ENCODE measurements around the gene GSC2.

Gene GSC2

GRCh38 chr22:19126309-19127273 is 23.5 kb downstream of the GSC2 start:
- in situ Hi-C loops (cut with MboI; ENCODE audit: low pct_unique_long_range_greater_than_20kb, low sequenced_read_pairs) = no loop called here
- DNase-seq = no peak

- in situ Hi-C loops (cut with MboI; ENCODE audit: low pct_unique_long_range_greater_than_20kb, low sequenced_read_pairs) = no loop called here
Measured at GRCh38 chr22:19125474-19126308, 24.4 kb downstream of the GSC2 start.

GRCh38 chr22:19125011-19125410 is 25.1 kb downstream of the GSC2 start:
- in situ Hi-C loops (cut with MboI; ENCODE audit: low pct_unique_long_range_greater_than_20kb, low sequenced_read_pairs) = no loop called here
- no peak for DNase-seq

More at GRCh38 chr22:19125474-19126308, 24.4 kb downstream of the GSC2 start:
- no peak for DNase-seq

GRCh38 chr22:19124377-19124776 is 25.7 kb downstream of the GSC2 start:
- in situ Hi-C loops (cut with MboI; ENCODE audit: low pct_unique_long_range_greater_than_20kb, low sequenced_read_pairs) = no loop called here
- no peak for DNase-seq

- no peak for DNase-seq
- in situ Hi-C loops (cut with MboI; ENCODE audit: low pct_unique_long_range_greater_than_20kb, low sequenced_read_pairs) = no loop called here
Measured at GRCh38 chr22:19123936-19124335, 26.2 kb downstream of the GSC2 start.

GRCh38 chr22:19122752-19123492 is 27.2 kb downstream of the GSC2 start:
- in situ Hi-C loops (cut with MboI; ENCODE audit: low pct_unique_long_range_greater_than_20kb, low sequenced_read_pairs) = no loop called here
- DNase-seq = peak; percentile 34

GRCh38 chr22:19122143-19122751 is 27.8 kb downstream of the GSC2 start, which contains the start of gene DGCR2:
DGCR2 (minus strand) TSS chr22:19122412; CDS start chr22:19122206, 206 bp downstream.
- DNase-seq = peak; percentile 92
- in situ Hi-C loops (cut with MboI; ENCODE audit: low pct_unique_long_range_greater_than_20kb, low sequenced_read_pairs) = no loop called here

- in situ Hi-C loops (cut with MboI; ENCODE audit: low pct_unique_long_range_greater_than_20kb, low sequenced_read_pairs) = no loop called here
- DNase-seq = peak; percentile 44
Measured at GRCh38 chr22:19121631-19122142, 28.4 kb downstream of the GSC2 start.

GRCh38 chr22:19120829-19121630 is 29.1 kb downstream of the GSC2 start:
- in situ Hi-C loops (cut with MboI; ENCODE audit: low pct_unique_long_range_greater_than_20kb, low sequenced_read_pairs) = no loop called here
- no peak for DNase-seq

- DNase-seq = no peak
- in situ Hi-C loops (cut with MboI; ENCODE audit: low pct_unique_long_range_greater_than_20kb, low sequenced_read_pairs) = no loop called here
Measured at GRCh38 chr22:19119949-19120348, 30.1 kb downstream of the GSC2 start.

GRCh38 chr22:19118329-19118880 is 31.7 kb downstream of the GSC2 start:
- DNase-seq = no peak
- in situ Hi-C loops (cut with MboI; ENCODE audit: low pct_unique_long_range_greater_than_20kb, low sequenced_read_pairs) = no loop called here

GRCh38 chr22:19117111-19117512 is 33.0 kb downstream of the GSC2 start:
- DNase-seq = no peak
- in situ Hi-C loops (cut with MboI; ENCODE audit: low pct_unique_long_range_greater_than_20kb, low sequenced_read_pairs) = no loop called here

GRCh38 chr22:19115628-19116027 is 34.5 kb downstream of the GSC2 start:
- in situ Hi-C loops (cut with MboI; ENCODE audit: low pct_unique_long_range_greater_than_20kb, low sequenced_read_pairs) = no loop called here
- DNase-seq = no peak

- no peak for DNase-seq
- in situ Hi-C loops (cut with MboI; ENCODE audit: low pct_unique_long_range_greater_than_20kb, low sequenced_read_pairs) = no loop called here
Measured at GRCh38 chr22:19114984-19115552, 35.0 kb downstream of the GSC2 start.

- in situ Hi-C loops (cut with MboI; ENCODE audit: low pct_unique_long_range_greater_than_20kb, low sequenced_read_pairs) = no loop called here
- DNase-seq = no peak
Measured at GRCh38 chr22:19113429-19113828, 36.7 kb downstream of the GSC2 start.

GRCh38 chr22:19111584-19111983 is 38.5 kb downstream of the GSC2 start:
- in situ Hi-C loops (cut with MboI; ENCODE audit: low pct_unique_long_range_greater_than_20kb, low sequenced_read_pairs) = no loop called here
- no peak for DNase-seq

- in situ Hi-C loops (cut with MboI; ENCODE audit: low pct_unique_long_range_greater_than_20kb, low sequenced_read_pairs) = no loop called here
- no peak for DNase-seq
Measured at GRCh38 chr22:19111140-19111539, 39.0 kb downstream of the GSC2 start.
